H1 (cell line): ENCODE data around the gene ABL2.

ENCODE experiments used
- CHD1 ChIP-seq: IDR thresholded peaks from 2 replicates; pipeline ENCODE4 v1.6.1; 2012; ENCODE audit warnings: low read depth, low read length, improper control_type of control experiment
- CTCF ChIP-seq, 3 experiments: IDR thresholded peaks; 1 replicate in 2 of 3; 2 replicates in 1 of 3; pipeline versions ENCODE4 v1.5.1 to v1.6.1; 2011; ENCODE audit warnings: low read length in 3 of 3, mild to moderate bottlenecking in 3 of 3, inconsistent platforms in 2 of 3, low read depth in 1 of 3, moderate library complexity in 1 of 3; ENCODE audit not compliant: insufficient read depth in 1 of 3; ENCODE audit errors: control extremely low read depth in 1 of 3
- EZH2 ChIP-seq: fragments of 200-600 bp; sonication (generic); IDR thresholded peaks from 2 replicates; pipeline ENCODE4 v1.7.1; 2012; ENCODE audit warnings: low read depth, mild to moderate bottlenecking, moderate library complexity, low read length, inconsistent platforms; ENCODE audit not compliant: severe bottlenecking
- HDAC6 ChIP-seq: IDR thresholded peaks from one replicate; pipeline ENCODE4 v1.7.1; 2012; ENCODE audit warnings: low read depth, mild to moderate bottlenecking, inconsistent platforms, low read length, moderate library complexity
- RAD21 ChIP-seq, 2 experiments: IDR thresholded peaks in 1 of 2; conservative IDR thresholded peaks in 1 of 2; 2 replicates each; pipeline ENCODE4 v1.6.1; 2011; ENCODE audit warnings: low read depth in 2 of 2, low read length in 2 of 2, improper control_type of control experiment in 1 of 2, inconsistent platforms in 1 of 2, mild to moderate bottlenecking in 1 of 2, moderate library complexity in 1 of 2
- SAP30 ChIP-seq: fragments of 300-600 bp; sonication (generic); IDR thresholded peaks from 2 replicates; pipeline ENCODE4 v1.7.1; 2012; ENCODE audit warnings: low read length, moderate library complexity, mild to moderate bottlenecking, inconsistent platforms; ENCODE audit not compliant: insufficient read depth, insufficient replicate concordance
- TCF12 ChIP-seq: IDR thresholded peaks from 2 replicates; pipeline ENCODE4 v1.6.1; 2011; ENCODE audit warnings: low read depth, mild to moderate bottlenecking, low read length
- TF ChIP-seq, protein P1 (sequence below): IDR thresholded peaks from 2 replicates; pipeline ENCODE4 v1.6.1; 2012; ENCODE audit warnings: inconsistent platforms

GRCh38 chr1:179107706-179108629 lies 121.5 kb downstream of the ABL2 start:
- TF ChIP-seq CTCF (IDR thresholded peaks at IDR 0.05; ENCODE audit: control extremely low read depth in 1 of 3, insufficient read depth in 1 of 3, low read depth in 1 of 3, low read length in 3 of 3) (no peak), CHD1 (no peak), EZH2 (no peak), SAP30 (no peak), RAD21 (IDR thresholded peaks at IDR 0.05 in 1 of 2, conservative IDR thresholded peaks at IDR 0.05 in 1 of 2; ENCODE audit: low read depth in 2 of 2, low read length in 2 of 2) (no peak), HDAC6 (no peak), TCF12 (no peak)
- TF ChIP-seq, protein P1, sequence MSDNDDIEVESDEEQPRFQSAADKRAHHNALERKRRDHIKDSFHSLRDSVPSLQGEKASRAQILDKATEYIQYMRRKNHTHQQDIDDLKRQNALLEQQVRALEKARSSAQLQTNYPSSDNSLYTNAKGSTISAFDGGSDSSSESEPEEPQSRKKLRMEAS, result no peak
